A673 (cell line): ENCODE results near the gene SIRPD.

Experiments
- EZH2 ChIP-seq: fragments of 200-600 bp; sonication (generic); IDR thresholded peaks from 2 replicates; pipeline ENCODE4 v1.6.1; 2017; ENCODE audit warnings: borderline replicate concordance, low read depth, mild to moderate bottlenecking, mixed read lengths, antibody characterized with exemption, low read length; ENCODE audit not compliant: poor library complexity, severe bottlenecking
- TF ChIP-seq, protein P1 (sequence below): fragments of 300-800, 200-600 bp; sonication (generic); conservative IDR thresholded peaks from 2 replicates; pipeline ENCODE4 v1.5.1; 2017; ENCODE audit warnings: low read depth, mild to moderate bottlenecking, antibody characterized with exemption, low read length, moderate library complexity, mixed read lengths

DNA sequence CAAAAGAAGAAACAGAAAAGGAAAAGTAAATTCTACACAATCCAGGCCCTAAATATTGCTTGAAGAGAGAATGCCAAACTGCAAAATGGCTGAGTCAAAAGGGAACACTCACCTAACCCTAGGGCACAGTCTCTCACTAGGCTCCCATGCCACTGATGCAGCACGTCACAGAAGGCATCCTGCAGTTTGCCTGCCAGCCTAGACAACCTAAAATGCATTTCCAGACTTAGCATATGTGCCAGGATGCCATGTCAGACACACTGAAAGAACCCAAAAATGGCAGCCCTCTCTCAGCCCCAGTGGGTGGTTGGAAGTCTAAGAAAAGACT is 10.6 kb upstream of the SIRPD start:
- TF ChIP-seq, protein P1, sequence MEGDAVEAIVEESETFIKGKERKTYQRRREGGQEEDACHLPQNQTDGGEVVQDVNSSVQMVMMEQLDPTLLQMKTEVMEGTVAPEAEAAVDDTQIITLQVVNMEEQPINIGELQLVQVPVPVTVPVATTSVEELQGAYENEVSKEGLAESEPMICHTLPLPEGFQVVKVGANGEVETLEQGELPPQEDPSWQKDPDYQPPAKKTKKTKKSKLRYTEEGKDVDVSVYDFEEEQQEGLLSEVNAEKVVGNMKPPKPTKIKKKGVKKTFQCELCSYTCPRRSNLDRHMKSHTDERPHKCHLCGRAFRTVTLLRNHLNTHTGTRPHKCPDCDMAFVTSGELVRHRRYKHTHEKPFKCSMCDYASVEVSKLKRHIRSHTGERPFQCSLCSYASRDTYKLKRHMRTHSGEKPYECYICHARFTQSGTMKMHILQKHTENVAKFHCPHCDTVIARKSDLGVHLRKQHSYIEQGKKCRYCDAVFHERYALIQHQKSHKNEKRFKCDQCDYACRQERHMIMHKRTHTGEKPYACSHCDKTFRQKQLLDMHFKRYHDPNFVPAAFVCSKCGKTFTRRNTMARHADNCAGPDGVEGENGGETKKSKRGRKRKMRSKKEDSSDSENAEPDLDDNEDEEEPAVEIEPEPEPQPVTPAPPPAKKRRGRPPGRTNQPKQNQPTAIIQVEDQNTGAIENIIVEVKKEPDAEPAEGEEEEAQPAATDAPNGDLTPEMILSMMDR = no peak
- TF ChIP-seq EZH2 = no peak
